HL-60 (cell line): Measurements from ENCODE around the gene FUT6.
A peak's percentile ranks its signal among the peaks of the same experiment; 100 is the strongest.

Experiments
- DNase-seq, 2 experiments: peaks; one replicate each; pipeline ENCODE4 v3.0.0-alpha.2; 2010 to 2020; ENCODE audit warnings: low read depth in 1 of 2, low spot score in 1 of 2
- H3K27ac ChIP-seq: fragments of 250-450 bp; sonication (Bioruptor Pico); replicated peaks from 2 replicates; pipeline ENCODE4 v1.5.1; 2020; ENCODE audit warnings: mild to moderate bottlenecking, moderate library complexity
- H3K27me3 ChIP-seq: fragments of 250-450 bp; sonication (Bioruptor Pico); 2 replicates; pipeline ENCODE4 v1.5.1; 2021; ENCODE audit warnings: mild to moderate bottlenecking, moderate library complexity; ENCODE audit not compliant: insufficient read depth, poor library complexity, severe bottlenecking
- H3K4me3 ChIP-seq: replicated peaks from 2 replicates; pipeline ENCODE4 v1.5.1; 2011; ENCODE audit warnings: mild to moderate bottlenecking, control low read depth, low read length; ENCODE audit not compliant: insufficient read depth
- GABPA ChIP-seq: IDR thresholded peaks from 2 replicates; pipeline ENCODE4 v1.6.1; 2012; ENCODE audit warnings: low read depth
- POLR2AphosphoS5 ChIP-seq: IDR thresholded peaks from 2 replicates; pipeline ENCODE4 v1.6.1; 2012; ENCODE audit warnings: low read depth
- SPI1 ChIP-seq: IDR thresholded peaks from 2 replicates; pipeline ENCODE4 v1.6.1; 2012; ENCODE audit warnings: low read depth, mild to moderate bottlenecking, borderline replicate concordance
- TF ChIP-seq, protein P1 (sequence below): IDR thresholded peaks from 2 replicates; pipeline ENCODE4 v1.6.1; 2012; ENCODE audit warnings: low read depth; ENCODE audit not compliant: insufficient replicate concordance
- TF ChIP-seq, protein P2 (sequence below): IDR thresholded peaks from one replicate; pipeline ENCODE4 v1.5.1; 2011; ENCODE audit warnings: low read length, control low read depth, inconsistent platforms; ENCODE audit not compliant: insufficient read depth

FUT6 gene

DNA sequence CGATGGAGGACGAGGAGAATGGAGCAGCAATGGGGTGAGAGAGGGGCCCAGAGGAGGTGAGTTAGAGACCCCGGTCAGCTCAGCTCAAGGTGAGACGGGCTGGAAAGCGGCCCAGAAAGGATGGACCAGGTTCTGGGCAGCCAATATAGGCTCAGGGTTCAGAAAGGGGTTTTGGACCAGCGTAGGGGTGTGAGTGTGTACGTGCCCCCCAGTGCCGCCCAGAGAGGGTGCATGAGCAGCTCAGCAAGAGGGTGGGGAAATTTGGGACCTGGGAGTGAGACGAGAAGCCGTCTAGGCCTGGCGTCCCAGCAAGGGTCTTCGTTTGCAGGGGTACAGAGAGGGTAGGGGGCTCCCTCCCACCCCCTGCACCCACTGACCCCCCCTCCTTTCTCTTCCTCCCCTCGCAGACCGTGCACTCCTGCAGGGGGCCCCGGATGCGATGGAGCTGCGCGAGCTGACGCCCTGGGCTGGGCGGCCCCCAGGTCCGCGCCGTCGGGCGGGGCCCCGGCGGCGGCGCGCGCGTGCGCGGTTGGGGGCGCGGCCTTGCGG is 12.1 kb downstream of the FUT6 start:
- Histone ChIP-seq H3K27me3 (no peaks in the 10 kb centered on the region), H3K4me3 (peak overlapping the region; percentile 56), H3K27ac (no peak overlapping the region)
- TF ChIP-seq GABPA (no peak), POLR2AphosphoS5 (no peak), SPI1 (no peak)
- TF ChIP-seq, protein P1, sequence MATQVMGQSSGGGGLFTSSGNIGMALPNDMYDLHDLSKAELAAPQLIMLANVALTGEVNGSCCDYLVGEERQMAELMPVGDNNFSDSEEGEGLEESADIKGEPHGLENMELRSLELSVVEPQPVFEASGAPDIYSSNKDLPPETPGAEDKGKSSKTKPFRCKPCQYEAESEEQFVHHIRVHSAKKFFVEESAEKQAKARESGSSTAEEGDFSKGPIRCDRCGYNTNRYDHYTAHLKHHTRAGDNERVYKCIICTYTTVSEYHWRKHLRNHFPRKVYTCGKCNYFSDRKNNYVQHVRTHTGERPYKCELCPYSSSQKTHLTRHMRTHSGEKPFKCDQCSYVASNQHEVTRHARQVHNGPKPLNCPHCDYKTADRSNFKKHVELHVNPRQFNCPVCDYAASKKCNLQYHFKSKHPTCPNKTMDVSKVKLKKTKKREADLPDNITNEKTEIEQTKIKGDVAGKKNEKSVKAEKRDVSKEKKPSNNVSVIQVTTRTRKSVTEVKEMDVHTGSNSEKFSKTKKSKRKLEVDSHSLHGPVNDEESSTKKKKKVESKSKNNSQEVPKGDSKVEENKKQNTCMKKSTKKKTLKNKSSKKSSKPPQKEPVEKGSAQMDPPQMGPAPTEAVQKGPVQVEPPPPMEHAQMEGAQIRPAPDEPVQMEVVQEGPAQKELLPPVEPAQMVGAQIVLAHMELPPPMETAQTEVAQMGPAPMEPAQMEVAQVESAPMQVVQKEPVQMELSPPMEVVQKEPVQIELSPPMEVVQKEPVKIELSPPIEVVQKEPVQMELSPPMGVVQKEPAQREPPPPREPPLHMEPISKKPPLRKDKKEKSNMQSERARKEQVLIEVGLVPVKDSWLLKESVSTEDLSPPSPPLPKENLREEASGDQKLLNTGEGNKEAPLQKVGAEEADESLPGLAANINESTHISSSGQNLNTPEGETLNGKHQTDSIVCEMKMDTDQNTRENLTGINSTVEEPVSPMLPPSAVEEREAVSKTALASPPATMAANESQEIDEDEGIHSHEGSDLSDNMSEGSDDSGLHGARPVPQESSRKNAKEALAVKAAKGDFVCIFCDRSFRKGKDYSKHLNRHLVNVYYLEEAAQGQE = no peak
- TF ChIP-seq, protein P2, sequence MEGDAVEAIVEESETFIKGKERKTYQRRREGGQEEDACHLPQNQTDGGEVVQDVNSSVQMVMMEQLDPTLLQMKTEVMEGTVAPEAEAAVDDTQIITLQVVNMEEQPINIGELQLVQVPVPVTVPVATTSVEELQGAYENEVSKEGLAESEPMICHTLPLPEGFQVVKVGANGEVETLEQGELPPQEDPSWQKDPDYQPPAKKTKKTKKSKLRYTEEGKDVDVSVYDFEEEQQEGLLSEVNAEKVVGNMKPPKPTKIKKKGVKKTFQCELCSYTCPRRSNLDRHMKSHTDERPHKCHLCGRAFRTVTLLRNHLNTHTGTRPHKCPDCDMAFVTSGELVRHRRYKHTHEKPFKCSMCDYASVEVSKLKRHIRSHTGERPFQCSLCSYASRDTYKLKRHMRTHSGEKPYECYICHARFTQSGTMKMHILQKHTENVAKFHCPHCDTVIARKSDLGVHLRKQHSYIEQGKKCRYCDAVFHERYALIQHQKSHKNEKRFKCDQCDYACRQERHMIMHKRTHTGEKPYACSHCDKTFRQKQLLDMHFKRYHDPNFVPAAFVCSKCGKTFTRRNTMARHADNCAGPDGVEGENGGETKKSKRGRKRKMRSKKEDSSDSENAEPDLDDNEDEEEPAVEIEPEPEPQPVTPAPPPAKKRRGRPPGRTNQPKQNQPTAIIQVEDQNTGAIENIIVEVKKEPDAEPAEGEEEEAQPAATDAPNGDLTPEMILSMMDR = no peak
- no peak for DNase-seq

DNA sequence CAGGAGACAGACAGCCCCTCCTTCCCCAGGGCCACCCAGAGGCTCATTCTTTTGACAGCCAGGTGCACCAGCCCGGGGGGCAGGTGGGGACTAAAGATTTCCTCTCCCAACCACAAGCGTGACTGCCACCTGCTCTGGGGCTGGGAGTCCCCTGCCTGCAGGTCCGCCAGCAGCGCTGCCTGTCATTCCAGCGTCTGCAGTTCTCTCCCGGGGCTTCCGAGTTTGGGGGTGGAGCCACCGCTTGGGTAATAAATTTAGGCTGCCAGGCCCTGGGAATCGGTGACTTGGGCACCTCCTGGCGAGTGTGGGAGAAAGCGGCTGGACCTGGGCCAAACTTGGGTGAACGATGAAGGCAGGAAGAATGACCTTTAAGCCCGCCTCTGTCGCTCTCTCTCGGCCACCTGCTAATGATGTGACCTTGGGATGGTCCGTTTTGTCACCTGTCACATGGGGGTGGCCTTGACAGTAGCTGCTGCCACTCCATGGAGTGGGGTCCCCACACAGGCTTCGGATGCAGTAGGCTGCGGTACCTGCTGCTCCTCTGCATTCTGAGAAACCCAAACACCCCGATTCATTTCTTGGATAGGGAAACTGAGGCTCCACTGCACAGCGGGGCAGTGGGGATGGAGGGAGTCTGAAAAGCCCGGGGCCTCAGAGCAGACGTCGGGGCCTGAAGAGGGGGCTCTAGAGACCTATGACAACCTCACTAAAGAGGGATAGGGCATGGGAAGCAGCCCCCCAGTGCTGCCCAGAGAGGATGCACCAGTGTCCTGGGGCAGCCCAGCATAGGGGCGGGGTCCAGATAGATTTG is 12.8 kb downstream of the FUT6 start:
- peak; percentile 43 to 66 for DNase-seq
- Histone ChIP-seq H3K27ac (no peak overlapping the region), H3K27me3 (no peaks in the 10 kb centered on the region), H3K4me3 (no peak overlapping the region)
- TF ChIP-seq GABPA = no peak
- no peak for TF ChIP-seq POLR2AphosphoS5
- TF ChIP-seq SPI1 = no peak
- TF ChIP-seq, protein P1 = no peak
- TF ChIP-seq, protein P2 = no peak

- H3K27ac ChIP-seq = no peak overlapping the region
- H3K4me3 ChIP-seq = no peak overlapping the region
- no peak for DNase-seq
- TF ChIP-seq, protein P2 = no peak
- no peak for TF ChIP-seq GABPA
- no peak for TF ChIP-seq POLR2AphosphoS5
- TF ChIP-seq, protein P1 = no peak
- no peak for TF ChIP-seq SPI1
- H3K27me3 ChIP-seq = no peaks in the 10 kb centered on the region
Observed at GRCh38 chr19:5825178-5825577, 14.3 kb downstream of the FUT6 start.
